Endothelial cell of hepatic sinusoid (primary cell): ENCODE measurements around the gene ALPK1.

ENCODE experiments used
- in situ Hi-C: cut with HindIII; loops from 2 replicates; pipeline ENCODE4 v1.10.0; 2017; ENCODE audit warnings: low sequenced_read_pairs

ALPK1 gene

DNA sequence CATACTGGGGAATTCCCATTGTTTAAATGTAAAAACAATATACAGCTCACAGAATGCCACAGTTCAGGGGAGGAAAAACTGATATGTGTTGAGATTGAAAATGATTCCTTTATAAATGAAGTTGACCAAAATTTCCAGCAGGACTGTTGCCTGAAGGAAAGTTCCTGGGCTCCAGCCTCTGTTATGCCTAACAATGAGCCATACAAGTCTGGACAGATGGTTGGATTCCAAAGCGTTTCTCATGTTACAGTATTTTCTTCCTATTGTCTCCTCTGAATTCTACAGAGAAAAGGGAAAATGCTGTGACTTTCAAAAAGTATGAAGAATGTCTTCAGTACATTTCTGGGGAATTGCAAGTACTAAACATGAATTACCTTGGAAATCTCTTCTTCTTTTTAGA lies 73.3 kb downstream of the ALPK1 start:
- in situ Hi-C loops = no loop called here

DNA sequence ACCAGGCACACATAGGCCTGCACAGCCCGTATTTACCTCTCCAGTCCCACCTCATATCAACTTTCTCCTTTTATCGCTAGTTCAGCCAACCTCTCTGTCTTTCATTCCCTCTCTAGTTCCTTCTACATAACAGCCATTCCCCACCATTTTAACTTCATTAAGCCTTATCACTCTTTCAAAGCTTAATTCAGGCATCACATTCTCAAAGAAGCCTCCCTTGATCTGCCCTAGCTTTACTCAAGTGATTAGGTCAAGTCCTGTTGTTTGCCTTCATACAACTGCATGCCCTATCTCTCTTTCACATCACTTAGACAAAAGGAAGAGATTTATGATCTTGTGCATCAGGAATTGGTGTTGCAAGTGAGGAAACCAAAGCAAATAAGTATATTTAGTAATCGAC lies 74.2 kb downstream of the ALPK1 start:
- in situ Hi-C loops = no loop called here

DNA sequence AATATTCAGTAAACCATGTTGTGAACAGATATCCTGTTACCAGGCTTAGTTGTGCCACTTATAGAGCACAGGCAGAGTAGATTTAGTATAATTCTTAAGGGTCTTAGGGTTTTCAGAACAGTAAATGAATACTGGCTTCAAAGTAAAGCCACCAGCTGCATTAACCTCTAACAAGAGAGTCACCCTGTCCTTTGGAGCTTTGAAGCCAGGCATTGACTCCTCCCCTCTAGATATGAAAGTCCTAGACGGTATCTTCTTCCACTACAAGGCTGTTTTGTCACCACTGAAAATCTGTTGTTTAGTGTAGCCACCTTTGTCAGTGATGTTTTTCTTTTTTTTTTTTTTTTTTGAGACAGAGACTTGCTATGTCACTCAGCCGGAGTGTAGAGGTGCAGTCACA lies 77.7 kb downstream of the ALPK1 start:
- in situ Hi-C loops = no loop called here

DNA sequence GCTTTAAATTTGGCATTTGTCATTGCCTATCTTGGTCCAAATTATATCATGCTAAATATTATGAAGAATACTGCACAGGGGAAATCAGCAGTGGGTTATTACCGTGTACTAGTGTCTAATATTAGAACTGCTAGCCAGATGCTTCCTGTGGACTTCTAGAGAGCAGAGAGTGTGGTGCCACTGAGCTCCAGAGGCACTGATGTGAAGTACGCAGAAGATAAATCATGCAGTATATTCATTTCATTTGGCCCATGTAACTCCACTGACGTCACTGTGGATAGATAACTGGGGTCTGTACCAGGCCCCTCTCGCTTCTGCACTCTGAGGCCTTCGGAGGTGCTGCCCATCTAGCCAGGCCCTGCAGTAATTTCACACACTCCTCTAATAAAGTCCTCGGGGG lies 80.0 kb downstream of the ALPK1 start:
- in situ Hi-C loops = no loop called here

DNA sequence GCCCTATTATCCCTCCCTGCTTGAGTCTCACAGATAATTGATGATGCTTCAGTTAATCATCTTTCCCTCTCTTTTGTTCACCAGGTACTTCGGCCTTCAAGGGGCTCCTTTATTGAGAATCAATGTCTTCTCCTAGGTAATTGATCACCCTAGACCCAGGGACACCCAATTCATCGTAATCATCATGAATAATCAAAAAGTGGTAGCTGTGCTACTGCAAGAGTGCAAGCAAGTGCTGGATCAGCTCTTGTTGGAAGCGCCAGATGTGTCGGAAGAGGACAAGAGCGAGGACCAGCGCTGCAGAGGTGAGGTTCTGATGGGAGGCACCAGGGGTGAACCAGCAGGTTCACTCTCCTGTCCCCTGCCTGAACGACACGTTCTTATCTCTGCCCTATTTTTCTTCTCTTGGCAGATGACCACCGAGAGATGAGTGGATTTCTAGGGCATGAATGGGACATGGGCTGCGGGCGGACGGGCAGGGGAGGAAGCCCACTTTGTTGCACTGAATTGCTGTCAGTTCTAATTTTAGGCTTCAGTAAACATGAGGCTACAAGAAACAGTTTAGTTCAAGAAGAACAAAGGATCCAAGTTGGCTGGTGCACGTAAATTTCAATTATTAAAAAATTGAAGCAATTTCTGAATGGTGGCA lies 80.5 kb downstream of the ALPK1 start:
- in situ Hi-C loops = no loop called here

DNA sequence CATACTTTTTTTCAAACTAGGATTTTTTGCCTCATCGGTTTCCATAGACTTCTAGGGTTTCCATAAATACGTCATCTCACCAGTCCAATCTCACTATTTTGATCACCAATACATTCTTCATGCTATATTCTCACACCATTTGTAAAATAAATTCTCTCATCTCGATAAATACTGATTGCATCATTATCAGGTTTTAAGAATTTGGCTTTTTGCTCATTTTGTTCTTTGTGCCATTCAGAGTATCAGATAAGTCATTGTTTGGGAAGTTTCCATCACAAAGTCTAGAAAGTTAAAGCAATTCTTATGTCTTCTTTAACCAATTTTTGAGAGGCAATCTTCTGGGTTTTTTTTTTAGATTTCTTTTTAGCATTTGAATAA lies 81.1 kb downstream of the ALPK1 start:
- in situ Hi-C loops = no loop called here

DNA sequence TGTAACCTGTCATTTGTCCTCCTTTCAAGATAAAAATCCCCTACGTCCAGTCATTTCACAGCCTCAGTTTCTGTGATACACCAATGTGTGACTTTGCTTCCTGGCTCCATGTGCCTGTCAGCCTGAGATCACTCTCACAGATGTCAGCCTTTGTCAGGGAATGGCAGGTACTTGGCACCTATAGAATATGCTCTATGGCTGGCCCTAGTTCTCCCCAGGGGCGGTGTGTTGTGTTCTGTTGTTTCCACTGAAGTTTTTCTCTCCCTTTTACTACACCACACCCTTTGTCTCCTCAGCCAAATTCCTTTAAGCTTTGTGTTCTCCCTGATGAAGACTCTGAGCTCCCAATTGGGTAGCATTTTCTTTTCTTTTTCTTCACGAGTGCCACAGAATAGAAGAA lies 81.7 kb downstream of the ALPK1 start:
- in situ Hi-C loops = no loop called here

DNA sequence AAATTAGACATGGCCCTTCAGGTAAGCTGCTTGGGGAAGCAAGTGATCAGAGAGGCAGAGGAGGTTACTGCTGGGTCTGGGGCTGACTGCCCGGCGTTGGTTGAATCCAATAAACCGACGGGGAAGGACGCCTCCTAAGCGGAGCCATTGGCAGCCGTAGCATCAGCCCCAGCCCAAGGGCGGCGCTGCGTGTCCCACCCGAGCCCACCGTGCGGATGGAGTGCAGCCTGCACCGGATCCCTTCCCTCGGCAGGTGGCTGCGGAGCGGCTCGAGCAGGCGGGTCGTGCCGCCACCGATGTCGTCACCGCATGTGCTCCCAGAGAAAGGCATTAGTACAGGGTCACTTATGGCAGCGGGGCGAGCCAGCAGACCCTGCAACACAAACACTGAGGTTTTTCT lies 82.1 kb downstream of the ALPK1 start:
- in situ Hi-C loops = no loop called here

DNA sequence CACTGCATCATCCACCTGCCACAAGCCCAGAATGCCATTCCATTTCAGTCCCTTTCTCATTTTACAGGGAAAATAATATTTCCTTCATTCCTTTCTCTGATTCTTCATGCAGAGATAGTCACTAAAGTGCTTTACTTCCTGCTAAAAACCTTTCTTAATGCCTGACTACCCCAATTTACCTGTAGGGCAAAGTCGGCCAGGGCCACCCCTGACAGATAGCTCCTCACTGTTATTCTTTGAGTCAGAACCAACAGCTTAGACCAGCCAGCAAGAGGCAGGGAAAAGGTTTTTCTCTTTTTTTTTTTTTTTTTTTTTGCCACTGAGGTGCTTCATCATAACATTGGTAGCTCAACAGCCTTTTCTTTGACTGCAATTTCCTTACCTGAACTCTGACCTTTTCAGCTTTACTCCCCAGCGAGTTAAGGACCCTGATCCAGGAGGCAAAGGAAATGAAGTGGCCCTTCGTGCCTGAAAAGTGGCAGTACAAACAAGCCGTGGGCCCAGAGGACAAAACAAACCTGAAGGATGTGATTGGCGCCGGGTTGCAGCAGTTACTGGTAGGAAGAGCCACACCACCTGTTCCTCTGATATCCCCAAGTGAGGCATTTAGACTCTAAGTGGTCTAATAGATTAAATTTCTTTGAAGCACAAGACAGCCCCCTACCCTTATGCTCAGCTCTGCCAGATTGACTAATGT lies 85.0 kb downstream of the ALPK1 start:
- in situ Hi-C loops = no loop called here

DNA sequence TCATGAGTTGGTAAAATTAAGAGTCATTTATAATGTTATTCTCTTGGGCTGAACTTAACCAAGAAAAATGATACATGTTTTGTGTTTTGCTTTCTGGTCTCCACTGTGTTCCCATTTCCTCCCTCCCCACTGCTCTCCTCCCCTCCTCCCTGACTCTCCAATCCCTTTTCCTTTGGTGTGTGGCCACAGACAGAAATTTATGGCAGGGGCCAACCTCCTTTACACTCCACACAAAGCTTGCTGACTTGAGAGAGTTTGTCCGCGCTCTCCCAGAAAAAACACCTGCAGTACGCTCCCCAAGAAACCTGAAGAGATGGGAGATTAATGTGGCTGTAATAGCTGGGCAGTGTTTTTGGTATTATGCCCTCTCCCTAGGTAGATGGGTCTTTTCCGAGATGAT lies 88.9 kb downstream of the ALPK1 start:
- in situ Hi-C loops = no loop called here

DNA sequence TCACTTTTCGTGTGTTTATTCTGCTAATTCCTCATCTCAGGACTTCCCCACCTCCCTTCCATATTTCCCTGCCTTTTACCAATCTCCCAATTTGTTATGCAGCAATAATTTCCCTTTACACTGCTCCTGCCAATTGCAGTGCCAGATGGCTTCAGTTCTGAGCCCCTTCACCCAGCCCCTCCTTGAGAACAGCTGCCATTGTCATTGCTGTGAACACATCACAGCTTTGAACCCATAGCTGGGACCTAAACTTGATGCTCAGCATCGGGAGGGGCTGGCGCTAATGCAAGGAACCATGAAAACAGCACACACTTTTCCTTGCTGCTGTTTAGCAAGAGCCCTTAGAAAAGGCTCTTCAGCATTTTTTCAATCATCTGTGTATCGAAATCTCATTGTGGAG lies 104.9 kb downstream of the ALPK1 start:
- in situ Hi-C loops = no loop called here

DNA sequence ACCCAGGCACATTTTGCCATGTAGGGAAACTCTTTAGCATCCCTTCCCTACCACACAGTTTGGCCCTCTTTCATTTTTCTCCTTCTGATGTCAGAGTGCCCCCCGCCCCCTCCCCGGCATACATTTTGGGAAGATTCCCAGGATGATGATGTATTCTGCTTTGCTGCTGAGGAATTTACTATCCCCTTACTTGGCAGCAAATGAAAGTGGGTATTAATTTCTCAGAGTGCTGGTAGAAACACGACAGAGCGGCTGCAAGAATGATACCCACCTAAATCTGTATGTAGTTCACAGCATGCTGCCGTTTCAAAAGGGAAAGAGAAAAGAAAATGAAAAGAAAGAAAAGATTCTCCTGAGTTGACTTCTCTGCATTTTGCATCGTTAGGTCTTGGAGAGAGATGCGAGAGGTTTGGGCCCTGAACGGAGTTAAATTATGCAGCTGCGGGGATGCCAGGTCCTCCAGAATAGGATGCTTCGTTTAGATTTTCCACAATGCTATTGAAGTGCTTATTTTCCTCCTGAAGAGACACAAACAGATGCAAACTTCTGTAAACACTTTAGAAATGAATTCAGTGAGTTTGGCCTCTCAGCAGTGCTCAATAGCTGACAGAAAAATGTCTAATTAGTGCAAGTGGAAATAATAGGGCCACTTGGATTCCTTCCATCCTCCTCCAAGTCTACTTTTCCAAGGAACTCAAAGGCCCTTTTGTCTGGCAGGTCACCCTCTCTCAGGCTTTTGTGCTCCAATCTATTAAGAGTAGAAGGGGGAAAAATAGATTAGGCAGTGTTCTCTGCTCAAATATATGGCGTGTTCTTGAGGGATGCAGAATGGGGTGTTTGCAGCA lies 106.2 kb downstream of the ALPK1 start:
- in situ Hi-C loops = no loop called here

DNA sequence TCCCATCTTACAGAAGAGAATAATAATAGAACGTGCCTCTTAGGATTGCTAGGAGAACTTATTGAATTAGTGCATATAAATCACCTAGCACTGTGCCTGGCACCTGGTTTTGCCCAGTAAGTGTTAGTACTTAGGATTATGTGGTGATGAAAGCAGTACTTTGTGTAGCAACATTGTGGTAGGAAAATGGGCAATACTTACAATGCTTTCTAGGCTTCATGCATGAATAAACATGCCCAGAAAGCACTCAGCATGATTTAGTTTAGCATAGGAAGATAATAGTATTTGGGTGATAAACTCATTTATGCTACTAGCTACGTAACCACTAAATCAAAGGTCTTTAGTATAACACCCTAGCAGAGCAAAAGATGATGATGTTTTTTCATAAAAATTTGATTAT lies 113.2 kb downstream of the ALPK1 start:
- in situ Hi-C loops = no loop called here

DNA sequence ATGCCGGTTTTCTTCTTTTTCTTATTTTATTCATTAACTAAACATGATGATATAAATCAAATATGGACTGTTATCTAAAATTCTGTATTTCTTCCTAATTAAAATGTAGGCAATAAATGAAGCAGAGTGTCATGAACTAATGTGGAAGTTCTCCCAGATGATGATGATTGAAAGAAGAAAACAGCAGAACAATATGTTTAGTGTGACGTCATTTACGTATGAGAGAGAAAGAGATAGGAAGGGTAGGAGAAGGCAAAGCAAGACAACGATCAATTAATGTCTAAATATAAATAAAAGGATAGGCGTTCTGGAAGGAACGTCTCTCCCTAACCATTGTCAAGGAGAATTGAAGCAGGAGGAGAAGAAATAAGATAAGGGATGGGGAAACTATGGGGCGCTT lies 113.6 kb downstream of the ALPK1 start:
- in situ Hi-C loops = no loop called here

DNA sequence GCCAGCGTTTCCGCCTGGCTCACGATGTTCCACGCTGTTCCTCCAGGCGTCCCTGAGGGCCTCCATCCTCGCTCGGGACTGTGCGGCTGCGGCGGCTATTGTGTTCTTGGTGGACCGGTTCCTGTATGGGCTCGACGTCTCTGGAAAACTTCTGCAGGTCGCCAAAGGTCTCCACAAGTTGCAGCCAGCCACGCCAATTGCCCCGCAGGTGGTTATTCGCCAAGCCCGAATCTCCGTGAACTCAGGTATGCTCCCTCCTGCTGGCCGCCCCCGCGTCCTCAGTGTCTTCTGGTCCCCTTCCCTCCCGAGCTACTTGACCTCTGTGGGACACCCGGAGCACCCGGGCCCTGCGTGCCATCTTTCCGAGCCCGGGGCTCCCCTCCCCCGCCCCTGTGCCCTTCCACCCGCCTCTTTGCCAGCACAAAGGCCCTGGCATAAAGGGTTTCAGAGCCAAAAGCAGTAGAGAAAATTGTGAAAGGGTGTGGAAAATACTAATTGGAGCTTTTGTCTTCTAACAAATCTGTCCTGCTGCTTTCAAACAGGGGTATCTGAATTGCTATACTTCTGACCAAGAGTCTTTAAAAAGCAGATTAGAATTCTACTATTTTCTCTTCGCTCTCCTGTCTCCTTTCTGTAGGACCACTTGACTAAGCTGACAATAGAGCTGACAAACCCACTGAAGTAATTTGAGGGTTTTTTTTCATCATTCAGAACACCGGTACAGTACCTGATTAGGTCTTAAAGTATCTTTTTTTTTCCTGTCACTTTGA lies 114.8 kb downstream of the ALPK1 start:
- in situ Hi-C loops = no loop called here

DNA sequence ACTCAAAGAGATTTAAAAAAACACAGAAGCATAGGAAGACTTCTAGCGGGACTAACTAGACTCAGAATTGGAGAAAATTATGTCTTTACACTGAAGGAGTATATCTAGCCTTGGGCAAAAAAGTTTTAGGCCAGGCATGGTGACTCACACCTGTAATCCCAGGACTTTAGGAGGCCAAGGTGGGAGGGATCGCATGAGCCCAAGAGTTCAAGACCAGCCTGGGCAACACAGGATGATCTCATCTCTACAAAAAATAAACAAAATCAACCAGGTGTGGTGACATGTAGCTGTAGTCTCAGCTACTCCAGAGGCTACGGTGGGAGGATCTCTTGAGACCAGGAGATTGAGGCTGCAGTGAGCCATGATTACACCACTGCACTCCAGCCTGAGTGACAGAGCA lies 119.3 kb downstream of the ALPK1 start:
- in situ Hi-C loops = no loop called here

DNA sequence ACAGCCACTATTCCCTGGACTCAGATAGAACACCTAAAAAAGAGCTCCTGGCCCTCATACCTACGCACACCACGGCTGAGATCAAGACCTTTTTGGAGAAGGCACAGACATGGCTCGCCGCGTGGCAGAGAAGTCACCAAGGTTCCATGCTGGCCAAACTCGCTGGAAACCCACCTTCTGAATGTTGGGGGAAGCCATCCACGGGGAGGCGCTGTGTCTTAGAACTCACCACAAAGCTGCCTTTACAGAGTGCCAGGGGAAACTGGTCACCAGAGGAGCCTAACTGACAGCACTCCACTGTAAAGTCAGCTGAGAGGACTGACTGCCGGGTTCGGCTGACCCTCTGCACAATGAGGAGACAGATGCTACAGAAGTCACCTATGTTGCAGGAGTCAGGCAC lies 120.9 kb downstream of the ALPK1 start:
- in situ Hi-C loops = no loop called here

DNA sequence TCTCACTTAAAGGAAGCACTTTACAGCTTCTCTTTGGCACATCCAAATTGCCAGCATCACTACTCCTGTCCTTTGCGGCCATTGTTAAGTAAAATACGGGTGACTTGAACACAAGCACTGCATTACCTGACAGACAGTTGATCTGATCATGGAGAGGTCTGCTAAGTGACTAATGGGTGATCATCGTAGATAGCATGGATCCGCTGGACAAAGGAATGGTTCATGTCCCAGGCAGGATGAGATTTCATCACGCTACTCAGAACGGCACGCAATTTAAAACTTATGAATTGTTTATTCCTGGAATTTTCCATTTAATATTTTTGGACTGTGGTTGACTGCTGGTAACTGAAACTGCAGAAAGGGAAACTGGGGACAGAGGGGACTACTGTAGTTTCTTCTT lies 124.7 kb downstream of the ALPK1 start:
- in situ Hi-C loops = loop anchor here (5.0 kb wide), 1 partner anchor 90 kb away; no protein-coding TSS in a partner anchor

DNA sequence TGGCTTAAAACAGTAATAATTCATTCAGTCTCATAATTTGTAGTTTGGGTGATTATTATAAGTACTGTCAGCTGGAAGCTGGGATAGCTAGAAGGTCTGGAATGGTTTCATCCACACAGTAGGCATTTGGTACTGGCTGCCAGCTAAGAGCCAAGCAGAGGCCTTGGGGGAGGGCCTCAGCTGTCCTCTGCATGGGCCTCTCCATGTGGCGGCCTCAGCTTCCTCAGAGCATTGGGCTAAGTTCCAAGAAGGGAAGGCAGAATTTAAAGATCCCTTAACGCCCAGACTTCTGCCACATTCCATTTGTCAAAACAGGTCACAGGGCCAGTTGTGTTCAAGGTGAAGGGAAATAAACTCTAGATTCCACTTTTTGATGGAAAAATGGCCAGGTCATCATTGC lies 125.5 kb downstream of the ALPK1 start:
- in situ Hi-C loops = loop anchor here (5.0 kb wide), 1 partner anchor 90 kb away; no protein-coding TSS in a partner anchor

DNA sequence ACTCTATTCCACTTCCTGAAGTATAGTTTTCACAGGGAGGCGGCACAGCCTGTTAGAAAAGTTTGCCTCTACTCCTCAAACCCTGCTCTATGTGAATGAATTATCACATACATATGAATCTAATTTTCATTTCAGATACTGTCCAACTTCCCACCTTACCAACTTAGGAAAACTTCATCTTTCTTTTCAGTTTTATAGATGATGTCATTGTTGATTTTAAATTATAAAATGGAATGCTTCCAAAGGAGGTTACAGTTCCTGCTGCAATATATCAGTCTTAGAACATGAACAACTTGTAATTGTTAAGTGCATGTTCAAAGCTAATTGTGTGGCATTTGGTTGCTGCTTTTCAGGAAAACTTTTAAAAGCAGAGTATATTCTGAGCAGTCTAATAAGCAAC lies 126.4 kb downstream of the ALPK1 start:
- in situ Hi-C loops = loop anchor here (5.0 kb wide), 1 partner anchor 91 kb away; no protein-coding TSS in a partner anchor

DNA sequence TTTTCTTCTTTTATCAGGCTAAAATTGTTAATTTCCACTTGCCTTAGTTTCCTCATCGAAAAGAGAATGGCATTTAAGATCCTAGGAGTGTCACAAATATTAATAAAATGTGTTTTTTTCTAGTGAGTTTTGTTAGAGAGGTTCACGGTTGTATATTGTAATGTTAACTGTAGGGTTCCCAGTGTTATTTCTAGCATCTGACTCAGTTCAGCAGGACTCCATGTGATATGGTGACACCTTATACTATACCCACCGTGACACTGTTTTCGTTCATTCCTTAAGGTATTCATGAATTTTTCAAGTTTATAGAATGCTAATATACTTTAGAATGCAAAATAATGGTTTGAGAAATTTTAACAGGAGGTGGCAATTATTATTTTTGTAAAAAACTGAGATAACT lies 128.7 kb downstream of the ALPK1 start:
- in situ Hi-C loops = no loop called here
